ENCODE data around the gene BECN2.

GRCh38 chr1:241944300-241944699 is 13.3 kb upstream of the BECN2 start:
- TF ChIP-seq TAF1 (IDR thresholded peaks at IDR 0.05; ENCODE audit: low read depth, low read length) = no peak
- no peak for TF ChIP-seq POLR2A (IDR thresholded peaks at IDR 0.05; ENCODE audit: low read depth, low read length)
- no peak for TF ChIP-seq PAX5 (IDR thresholded peaks at IDR 0.05; ENCODE audit: insufficient read depth, low read length, severe bottlenecking)
- no peak for TF ChIP-seq POLR2AphosphoS5 (IDR thresholded peaks at IDR 0.05; ENCODE audit: low read depth, low read length)
- no peak for TF ChIP-seq POU2F2 (IDR thresholded peaks at IDR 0.05; ENCODE audit: low read depth, low read length)
- TF ChIP-seq SPI1 (IDR thresholded peaks at IDR 0.05; ENCODE audit: low read depth, low read length) = no peak

Data from GM12891 (cell line).